Skeletal muscle tissue (tissue), 4 donors: Measurements from ENCODE around the gene NUDT3. TPM values are rescaled to one million over a fixed set of nuclear protein-coding genes. Genes with fewer than 3 reads are reported as not detected.

Source experiments
- H3K27ac ChIP-seq: one replicate; pipeline ENCODE4 v1.7.0; 2013; ENCODE audit warnings: mild to moderate bottlenecking, low read depth, low read length, inconsistent platforms
- H3K27me3 ChIP-seq, 3 donors: one replicate each; pipeline ENCODE4 v1.7.0; 2013; ENCODE audit warnings: low read length in 3 of 3; ENCODE audit not compliant: control insufficient read depth in 3 of 3, insufficient read depth in 3 of 3
- H3K36me3 ChIP-seq, 3 donors: one replicate each; pipeline ENCODE4 v1.7.0; 2013; ENCODE audit warnings: low read length in 3 of 3; ENCODE audit not compliant: control insufficient read depth in 3 of 3, insufficient read depth in 3 of 3
- H3K4me1 ChIP-seq, 3 donors: one replicate each; pipeline ENCODE4 v1.7.0; 2013; ENCODE audit warnings: low read length in 3 of 3, mild to moderate bottlenecking in 3 of 3; ENCODE audit not compliant: control insufficient read depth in 3 of 3, insufficient read depth in 3 of 3
- H3K4me3 ChIP-seq, 3 donors: one replicate each; pipeline ENCODE4 v1.7.0; 2013; ENCODE audit warnings: low read length in 3 of 3
- H3K9ac ChIP-seq, 3 donors: one replicate each; pipeline ENCODE4 v1.7.0; 2013; ENCODE audit warnings: low read length in 3 of 3, mild to moderate bottlenecking in 3 of 3, moderate library complexity in 2 of 3, low read depth in 1 of 3
- H3K9me3 ChIP-seq, 3 donors: one replicate each; pipeline ENCODE4 v1.7.0; 2013; ENCODE audit warnings: low read length in 3 of 3; ENCODE audit not compliant: control insufficient read depth in 3 of 3
- total RNA-seq: library from RNA; depleted of rRNA; stranded (reverse); fragments of >200 nt; gene quantifications from one replicate; pipeline ENCODE4 v1.2.3, GENCODE V29; 2014
- donor health status: Osteomylitis.

Gene NUDT3
- total RNA-seq, 1 donor from 2014 or later, result 28.7 TPM

GRCh38 chr6:34347303-34347702, 45.2 kb downstream of the NUDT3 start:
- Histone ChIP-seq H3K4me3 (no peak overlapping the region), H3K27ac (no peak overlapping the region), H3K27me3 (no peaks in the 10 kb centered on the region), H3K4me1 (peaks cover 5 to 9% (median 8%) of the 10 kb centered on the region in 3 donors), H3K9ac (no peak overlapping the region), H3K9me3 (no peaks in the 10 kb centered on the region), H3K36me3 (no peaks in the 10 kb centered on the region)

DNA sequence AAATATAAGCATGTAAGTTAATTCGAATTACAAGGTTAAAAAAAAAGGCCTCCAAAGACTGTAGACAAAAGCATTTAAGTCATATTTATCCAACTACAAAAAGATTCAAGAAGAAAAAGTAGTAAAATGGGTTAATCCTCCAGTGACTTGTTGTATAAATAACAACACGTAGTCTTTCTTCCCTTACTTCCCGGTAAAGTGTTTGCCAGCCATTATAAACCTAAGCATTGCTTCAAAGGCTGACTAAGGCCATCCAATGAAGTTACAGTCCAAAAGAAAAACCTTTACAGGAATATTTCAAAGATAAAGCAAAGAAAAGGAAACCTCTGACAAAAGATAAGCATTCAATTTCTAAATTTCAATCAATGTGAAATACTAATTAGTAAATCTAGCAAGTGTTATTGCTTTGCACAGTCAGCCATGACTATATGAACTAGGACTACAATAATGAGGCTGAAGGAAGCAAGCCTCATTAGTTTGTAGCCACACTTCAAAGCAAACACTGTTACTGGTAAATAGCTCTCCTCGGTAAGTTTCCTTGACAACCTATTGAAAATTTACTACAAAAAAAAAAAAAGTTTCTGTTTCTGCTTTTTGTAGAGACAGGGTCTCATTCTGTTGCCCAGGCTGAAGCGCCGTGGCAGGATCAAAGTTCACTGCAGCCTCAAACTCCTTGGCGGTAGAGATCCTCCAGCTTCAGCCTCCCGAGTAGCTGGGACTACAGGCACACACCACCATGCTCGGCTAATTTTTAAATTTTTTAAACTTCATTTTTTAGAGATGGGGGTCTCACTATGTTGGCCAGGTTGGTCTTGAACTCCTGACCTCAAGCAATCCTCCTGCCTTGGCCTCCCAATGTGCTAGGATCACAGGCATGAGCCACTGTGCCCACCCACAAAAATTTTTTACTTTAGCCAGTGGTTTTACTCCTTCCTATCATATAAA, 46.0 kb downstream of the NUDT3 start:
- no peak overlapping the region for H3K27ac ChIP-seq
- H3K9ac ChIP-seq, result no peak overlapping the region
- peaks cover 9 to 13% (median 11%) of the 10 kb centered on the region in 3 donors for H3K4me1 ChIP-seq
- no peaks in the 10 kb centered on the region for H3K9me3 ChIP-seq
- no peaks in the 10 kb centered on the region for H3K27me3 ChIP-seq
- H3K4me3 ChIP-seq, result no peak overlapping the region
- H3K36me3 ChIP-seq, result no peaks in the 10 kb centered on the region

DNA sequence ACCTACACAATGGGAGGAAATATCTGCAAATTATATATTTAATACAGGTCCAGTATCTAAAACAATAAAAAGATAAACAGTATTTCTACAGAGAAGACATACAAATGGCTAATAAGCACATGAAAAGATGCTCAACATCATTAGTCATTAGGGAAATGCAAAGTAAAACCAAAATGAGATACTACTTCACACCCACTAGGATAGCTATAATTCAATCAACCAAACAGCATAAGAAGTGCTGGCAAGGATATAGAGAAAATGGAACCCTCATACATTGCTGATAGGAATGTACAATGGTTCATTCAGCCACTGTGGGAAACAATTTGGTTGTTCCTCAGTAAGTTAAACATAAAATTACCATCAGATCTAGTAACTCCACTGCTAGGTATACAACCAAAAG, 48.7 kb downstream of the NUDT3 start:
- Histone ChIP-seq H3K36me3 (no peaks in the 10 kb centered on the region), H3K27ac (no peak overlapping the region), H3K9ac (no peak overlapping the region), H3K4me1 (peaks cover 15 to 29% (median 26%) of the 10 kb centered on the region in 3 donors), H3K27me3 (no peaks in the 10 kb centered on the region), H3K9me3 (no peaks in the 10 kb centered on the region), H3K4me3 (no peak overlapping the region)

DNA sequence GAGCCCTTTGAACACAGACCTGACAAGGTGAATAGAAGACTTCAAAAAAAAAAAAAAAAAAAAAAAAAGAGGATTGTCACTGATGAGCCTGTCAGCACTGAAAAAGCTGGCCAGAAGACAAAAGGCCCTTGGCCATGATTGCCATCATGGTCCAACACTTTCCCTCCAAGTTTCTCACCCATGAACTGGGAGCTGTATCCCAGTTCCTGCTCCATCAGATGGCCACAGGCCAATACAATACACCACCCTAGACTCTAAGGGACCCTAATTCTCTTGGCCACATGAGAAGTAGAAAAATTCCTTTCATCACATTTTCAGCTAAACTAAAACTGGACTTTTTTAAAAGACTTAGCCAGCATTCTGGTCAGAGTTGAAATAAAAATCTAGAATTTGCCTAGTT, 50.2 kb downstream of the NUDT3 start:
- Histone ChIP-seq H3K4me3 (no peak overlapping the region), H3K9ac (no peak overlapping the region), H3K27ac (peak overlapping the region; percentile 41), H3K36me3 (no peaks in the 10 kb centered on the region), H3K9me3 (no peaks in the 10 kb centered on the region), H3K27me3 (no peaks in the 10 kb centered on the region), H3K4me1 (peaks cover 24 to 40% (median 39%) of the 10 kb centered on the region in 3 donors)

- H3K27ac ChIP-seq, result peak overlapping the region; percentile 41
- peaks cover 24 to 43% (median 39%) of the 10 kb centered on the region in 3 donors for H3K4me1 ChIP-seq
- no peaks in the 10 kb centered on the region for H3K27me3 ChIP-seq
- H3K4me3 ChIP-seq, result no peak overlapping the region
- no peaks in the 10 kb centered on the region for H3K9me3 ChIP-seq
- no peaks in the 10 kb centered on the region for H3K36me3 ChIP-seq
- no peak overlapping the region for H3K9ac ChIP-seq
Observed at GRCh38 chr6:34341481-34341971, 50.9 kb downstream of the NUDT3 start.

GRCh38 chr6:34340906-34341480, 51.5 kb downstream of the NUDT3 start:
- Histone ChIP-seq H3K4me3 (no peak overlapping the region), H3K4me1 (peaks cover 24 to 43% (median 35%) of the 10 kb centered on the region in 3 donors), H3K9me3 (no peaks in the 10 kb centered on the region), H3K36me3 (no peaks in the 10 kb centered on the region), H3K27me3 (no peaks in the 10 kb centered on the region), H3K9ac (no peak overlapping the region), H3K27ac (peak overlapping the region; percentile 41)

GRCh38 chr6:34340394-34340793, 52.1 kb downstream of the NUDT3 start:
- Histone ChIP-seq H3K27ac (no peak overlapping the region), H3K27me3 (no peaks in the 10 kb centered on the region), H3K4me1 (peaks cover 24 to 43% (median 35%) of the 10 kb centered on the region in 3 donors), H3K36me3 (no peaks in the 10 kb centered on the region), H3K4me3 (no peak overlapping the region), H3K9ac (no peak overlapping the region), H3K9me3 (no peaks in the 10 kb centered on the region)

GRCh38 chr6:34339971-34340370, 52.5 kb downstream of the NUDT3 start:
- H3K4me1 ChIP-seq, result peaks cover 24 to 45% (median 35%) of the 10 kb centered on the region in 3 donors
- H3K9me3 ChIP-seq, result no peaks in the 10 kb centered on the region
- no peak overlapping the region for H3K9ac ChIP-seq
- no peaks in the 10 kb centered on the region for H3K27me3 ChIP-seq
- H3K36me3 ChIP-seq, result no peaks in the 10 kb centered on the region
- peak overlapping the region; percentile 8 for H3K27ac ChIP-seq
- no peak overlapping the region for H3K4me3 ChIP-seq

DNA sequence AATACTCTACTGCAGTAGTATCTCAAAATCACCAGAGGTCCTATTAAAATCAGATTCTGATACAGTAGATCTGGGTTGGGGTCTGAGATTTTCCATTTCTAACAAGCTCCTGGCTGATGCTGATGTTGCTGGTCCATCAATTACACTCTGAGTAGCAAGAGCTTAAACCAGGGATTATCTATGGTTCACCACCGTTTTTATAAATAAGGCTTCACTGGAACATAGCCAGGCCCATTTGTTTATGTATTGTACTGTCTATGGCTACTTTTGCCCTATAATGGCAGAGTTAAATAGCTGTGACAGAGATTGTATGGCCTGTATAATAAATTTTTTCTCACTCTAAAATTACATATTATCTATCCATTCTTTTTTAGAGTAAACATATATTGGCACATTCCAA, 53.0 kb downstream of the NUDT3 start:
- Histone ChIP-seq H3K4me1 (peaks cover 24 to 49% (median 40%) of the 10 kb centered on the region in 3 donors), H3K4me3 (no peak overlapping the region), H3K27ac (no peak overlapping the region), H3K9ac (no peak overlapping the region), H3K36me3 (no peaks in the 10 kb centered on the region), H3K9me3 (no peaks in the 10 kb centered on the region), H3K27me3 (no peaks in the 10 kb centered on the region)

- Histone ChIP-seq H3K9ac (no peak overlapping the region), H3K27ac (no peak overlapping the region), H3K36me3 (no peaks in the 10 kb centered on the region), H3K27me3 (no peaks in the 10 kb centered on the region), H3K9me3 (no peaks in the 10 kb centered on the region), H3K4me1 (peaks cover 26 to 55% (median 45%) of the 10 kb centered on the region in 3 donors), H3K4me3 (no peak overlapping the region)
Observed at GRCh38 chr6:34338811-34339210, 53.7 kb downstream of the NUDT3 start.
